WTC11 (cell line): Measurements from ENCODE around the gene UBN1. TPM values are rescaled to one million over a fixed set of nuclear protein-coding genes. Genes with fewer than 3 reads are reported as not detected.

Source experiments
- ATAC-seq: fragments of 200-7000 bp; cut with Tn5 transposase; 2 replicates; pipeline ENCODE4 v1.10.0; 2021; ENCODE audit warnings: mild to moderate bottlenecking, moderate library complexity
- CTCF ChIA-PET: fragments of 300-600 bp; sonication (Branson Sonifier 250); formaldehyde crosslinking; loops from one replicate; lab custom pipeline; 2021; ENCODE audit warnings: antibody characterized with exemption; lab: Charles Lee
- POLR2A ChIA-PET: fragments of 350-600 bp; sonication (Branson Sonifier 250); formaldehyde crosslinking; loops from one replicate; lab custom pipeline; 2021; ENCODE audit warnings: antibody characterized with exemption; lab: Charles Lee
- DNase-seq: peaks from one replicate; pipeline ENCODE4 v3.0.0; 2021; ENCODE audit warnings: low spot score
- H3K27ac Mint-ChIP-seq: 2 replicates; pipeline ENCODE4 v1.8.0; 2021; ENCODE audit warnings: mixed read lengths
- H3K27me3 Mint-ChIP-seq: 2 replicates; pipeline ENCODE4 v1.8.0; 2021; ENCODE audit warnings: low read depth, mild to moderate bottlenecking, moderate library complexity, mixed read lengths
- H3K36me3 Mint-ChIP-seq: 2 replicates; pipeline ENCODE4 v1.8.0; 2021; ENCODE audit warnings: mixed read lengths
- H3K4me1 Mint-ChIP-seq: 2 replicates; pipeline ENCODE4 v1.8.0; 2022; ENCODE audit warnings: mixed read lengths
- H3K4me3 Mint-ChIP-seq: 2 replicates; pipeline ENCODE4 v1.8.0; 2021; ENCODE audit warnings: mild to moderate bottlenecking, moderate library complexity, mixed read lengths
- H3K9me3 Mint-ChIP-seq: 2 replicates; pipeline ENCODE4 v1.8.0; 2021; ENCODE audit warnings: mixed read lengths
- CBFB ChIP-seq: sonication (generic); formaldehyde crosslinking; IDR thresholded peaks from 2 replicates; pipeline ENCODE4 v1.8.1; 2022; ENCODE audit warnings: mild to moderate bottlenecking, low read depth, missing genetic modification reagents
- ERG ChIP-seq: fragments of 250-450 bp; sonication (Bioruptor Pico); IDR thresholded peaks from 2 replicates; pipeline ENCODE4 v1.8.0; 2021; ENCODE audit warnings: mild to moderate bottlenecking
- ESRRA ChIP-seq: sonication (generic); formaldehyde crosslinking; IDR thresholded peaks from 2 replicates; pipeline ENCODE4 v1.8.1; 2022; ENCODE audit warnings: mild to moderate bottlenecking, missing genetic modification reagents, borderline replicate concordance
- FOXP1 ChIP-seq: sonication (generic); formaldehyde crosslinking; IDR thresholded peaks from 2 replicates; pipeline ENCODE4 v1.8.0; 2022; ENCODE audit warnings: missing genetic modification reagents, mild to moderate bottlenecking, moderate library complexity, borderline replicate concordance
- GRHL2 ChIP-seq: fragments of 250-450 bp; sonication (Bioruptor Pico); IDR thresholded peaks from 2 replicates; pipeline ENCODE4 v1.8.0; 2022; ENCODE audit warnings: mild to moderate bottlenecking, moderate library complexity; ENCODE audit not compliant: insufficient replicate concordance, severe bottlenecking
- GTF2I ChIP-seq: fragments of 250-450 bp; sonication (Bioruptor Pico); conservative IDR thresholded peaks from 2 replicates; pipeline ENCODE4 v1.4.0; 2021; ENCODE audit warnings: mild to moderate bottlenecking
- HMGA2 ChIP-seq: fragments of 250-450 bp; sonication (Bioruptor Pico); IDR thresholded peaks from 2 replicates; pipeline ENCODE4 v1.4.0; 2021; ENCODE audit warnings: mild to moderate bottlenecking, moderate library complexity
- JAZF1 ChIP-seq: fragments of 250-450 bp; sonication (Bioruptor Pico); IDR thresholded peaks from 2 replicates; pipeline ENCODE4 v1.9.0; 2021; ENCODE audit warnings: moderate library complexity, mild to moderate bottlenecking, inconsistent platforms
- MXD4 ChIP-seq: fragments of 250-450 bp; sonication (Bioruptor Pico); IDR thresholded peaks from 2 replicates; pipeline ENCODE4 v1.8.0; 2021; ENCODE audit warnings: mild to moderate bottlenecking, moderate library complexity, borderline replicate concordance
- NFYB ChIP-seq: sonication (generic); formaldehyde crosslinking; conservative IDR thresholded peaks from 2 replicates; pipeline ENCODE4 v1.8.0; 2022; ENCODE audit warnings: low read depth, missing genetic modification reagents
- SMAD4 ChIP-seq: sonication (generic); formaldehyde crosslinking; IDR thresholded peaks from 2 replicates; pipeline ENCODE4 v1.8.0; 2022; ENCODE audit warnings: mild to moderate bottlenecking, missing genetic modification reagents
- SOX15 ChIP-seq: fragments of 250-450 bp; sonication (Bioruptor Pico); IDR thresholded peaks from 2 replicates; pipeline ENCODE4 v1.9.0; 2021; ENCODE audit warnings: mild to moderate bottlenecking
- TEAD1 ChIP-seq: sonication (generic); formaldehyde crosslinking; IDR thresholded peaks from 2 replicates; pipeline ENCODE4 v1.8.0; 2022; ENCODE audit warnings: mild to moderate bottlenecking, missing genetic modification reagents
- ZNF219 ChIP-seq: sonication (generic); formaldehyde crosslinking; IDR thresholded peaks from 2 replicates; pipeline ENCODE4 v1.8.0; 2023; ENCODE audit warnings: missing genetic modification reagents, mild to moderate bottlenecking, borderline replicate concordance
- ZNF423 ChIP-seq: fragments of 250-450 bp; sonication (Bioruptor Pico); IDR thresholded peaks from 2 replicates; pipeline ENCODE4 v2.1.2; 2022; ENCODE audit warnings: mild to moderate bottlenecking, moderate library complexity
- ZNF425 ChIP-seq: fragments of 250-450 bp; sonication (Bioruptor Pico); conservative IDR thresholded peaks from 2 replicates; pipeline ENCODE4 v1.9.0; 2021; ENCODE audit warnings: mild to moderate bottlenecking
- ZNF671 ChIP-seq: fragments of 250-450 bp; sonication (Bioruptor Pico); IDR thresholded peaks from 2 replicates; pipeline ENCODE4 v1.8.0; 2021; ENCODE audit warnings: mild to moderate bottlenecking
- total RNA-seq: library from RNA; stranded (reverse); gene quantifications from 3 replicates; pipeline ENCODE4 v1.2.3, GENCODE V29; 2021
- TF ChIP-seq, protein P1 (sequence below): sonication (generic); formaldehyde crosslinking; IDR thresholded peaks from 2 replicates; pipeline ENCODE4 v1.8.1; 2023; ENCODE audit warnings: mild to moderate bottlenecking, missing genetic modification reagents
- TF ChIP-seq, protein P2 (sequence below): sonication (generic); formaldehyde crosslinking; IDR thresholded peaks from 2 replicates; pipeline ENCODE4 v1.8.1; 2022; ENCODE audit warnings: mild to moderate bottlenecking, moderate library complexity, missing genetic modification reagents
- TF ChIP-seq, protein P3 (sequence below): sonication (generic); formaldehyde crosslinking; IDR thresholded peaks from 2 replicates; pipeline ENCODE4 v1.8.0; 2022; ENCODE audit warnings: missing genetic modification reagents

UBN1 gene
- total RNA-seq, 1 experiment from 2014 or later: 38.5 TPM

GRCh38 chr16:4910828-4911227, 63.5 kb downstream of the UBN1 start:
- no peak for TF ChIP-seq ZNF219 (CRISPR knock-in tag)
- TF ChIP-seq, protein P1, sequence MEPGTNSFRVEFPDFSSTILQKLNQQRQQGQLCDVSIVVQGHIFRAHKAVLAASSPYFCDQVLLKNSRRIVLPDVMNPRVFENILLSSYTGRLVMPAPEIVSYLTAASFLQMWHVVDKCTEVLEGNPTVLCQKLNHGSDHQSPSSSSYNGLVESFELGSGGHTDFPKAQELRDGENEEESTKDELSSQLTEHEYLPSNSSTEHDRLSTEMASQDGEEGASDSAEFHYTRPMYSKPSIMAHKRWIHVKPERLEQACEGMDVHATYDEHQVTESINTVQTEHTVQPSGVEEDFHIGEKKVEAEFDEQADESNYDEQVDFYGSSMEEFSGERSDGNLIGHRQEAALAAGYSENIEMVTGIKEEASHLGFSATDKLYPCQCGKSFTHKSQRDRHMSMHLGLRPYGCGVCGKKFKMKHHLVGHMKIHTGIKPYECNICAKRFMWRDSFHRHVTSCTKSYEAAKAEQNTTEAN: no peak
- TF ChIP-seq HMGA2 (CRISPR knock-in tag): no peak
- TF ChIP-seq, protein P2, sequence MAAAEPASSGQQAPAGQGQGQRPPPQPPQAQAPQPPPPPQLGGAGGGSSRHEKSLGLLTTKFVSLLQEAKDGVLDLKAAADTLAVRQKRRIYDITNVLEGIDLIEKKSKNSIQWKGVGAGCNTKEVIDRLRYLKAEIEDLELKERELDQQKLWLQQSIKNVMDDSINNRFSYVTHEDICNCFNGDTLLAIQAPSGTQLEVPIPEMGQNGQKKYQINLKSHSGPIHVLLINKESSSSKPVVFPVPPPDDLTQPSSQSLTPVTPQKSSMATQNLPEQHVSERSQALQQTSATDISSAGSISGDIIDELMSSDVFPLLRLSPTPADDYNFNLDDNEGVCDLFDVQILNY (CRISPR knock-in tag): no peak
- no peak for TF ChIP-seq ESRRA (CRISPR knock-in tag)
- TF ChIP-seq ZNF425 (CRISPR knock-in tag): no peak
- TF ChIP-seq, protein P3, sequence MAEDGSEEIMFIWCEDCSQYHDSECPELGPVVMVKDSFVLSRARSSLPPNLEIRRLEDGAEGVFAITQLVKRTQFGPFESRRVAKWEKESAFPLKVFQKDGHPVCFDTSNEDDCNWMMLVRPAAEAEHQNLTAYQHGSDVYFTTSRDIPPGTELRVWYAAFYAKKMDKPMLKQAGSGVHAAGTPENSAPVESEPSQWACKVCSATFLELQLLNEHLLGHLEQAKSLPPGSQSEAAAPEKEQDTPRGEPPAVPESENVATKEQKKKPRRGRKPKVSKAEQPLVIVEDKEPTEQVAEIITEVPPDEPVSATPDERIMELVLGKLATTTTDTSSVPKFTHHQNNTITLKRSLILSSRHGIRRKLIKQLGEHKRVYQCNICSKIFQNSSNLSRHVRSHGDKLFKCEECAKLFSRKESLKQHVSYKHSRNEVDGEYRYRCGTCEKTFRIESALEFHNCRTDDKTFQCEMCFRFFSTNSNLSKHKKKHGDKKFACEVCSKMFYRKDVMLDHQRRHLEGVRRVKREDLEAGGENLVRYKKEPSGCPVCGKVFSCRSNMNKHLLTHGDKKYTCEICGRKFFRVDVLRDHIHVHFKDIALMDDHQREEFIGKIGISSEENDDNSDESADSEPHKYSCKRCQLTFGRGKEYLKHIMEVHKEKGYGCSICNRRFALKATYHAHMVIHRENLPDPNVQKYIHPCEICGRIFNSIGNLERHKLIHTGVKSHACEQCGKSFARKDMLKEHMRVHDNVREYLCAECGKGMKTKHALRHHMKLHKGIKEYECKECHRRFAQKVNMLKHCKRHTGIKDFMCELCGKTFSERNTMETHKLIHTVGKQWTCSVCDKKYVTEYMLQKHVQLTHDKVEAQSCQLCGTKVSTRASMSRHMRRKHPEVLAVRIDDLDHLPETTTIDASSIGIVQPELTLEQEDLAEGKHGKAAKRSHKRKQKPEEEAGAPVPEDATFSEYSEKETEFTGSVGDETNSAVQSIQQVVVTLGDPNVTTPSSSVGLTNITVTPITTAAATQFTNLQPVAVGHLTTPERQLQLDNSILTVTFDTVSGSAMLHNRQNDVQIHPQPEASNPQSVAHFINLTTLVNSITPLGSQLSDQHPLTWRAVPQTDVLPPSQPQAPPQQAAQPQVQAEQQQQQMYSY (CRISPR knock-in tag): no peak
- no peak for TF ChIP-seq CBFB (CRISPR knock-in tag)
- TF ChIP-seq SMAD4: no peak
- TF ChIP-seq GTF2I: no peak
- TF ChIP-seq ZNF671 (CRISPR knock-in tag): no peak
- TF ChIP-seq FOXP1 (CRISPR knock-in tag): no peak
- no peak for TF ChIP-seq ZNF423 (CRISPR knock-in tag)
- TF ChIP-seq TEAD1 (CRISPR knock-in tag): no peak
- TF ChIP-seq NFYB (CRISPR knock-in tag): no peak
- no peak for TF ChIP-seq GRHL2
- TF ChIP-seq MXD4 (CRISPR knock-in tag): no peak
- TF ChIP-seq, all 79 proteins: peak for 0
- no peaks in the 10 kb centered on the region for H3K9me3 Mint-ChIP-seq
- 0 out of 2 replicates have a peak, but pooled peaks cover 3% of the 10 kb centered on the region for H3K4me1 Mint-ChIP-seq
- H3K36me3 Mint-ChIP-seq: no peaks in the 10 kb centered on the region
- ATAC-seq (no peak), DNase-seq (no peak)
- no peak overlapping the region for H3K4me3 Mint-ChIP-seq
- H3K27me3 Mint-ChIP-seq: no peaks in the 10 kb centered on the region
- H3K27ac Mint-ChIP-seq: no peak overlapping the region
- ChIA-PET POLR2A (interaction anchor here (1.1 kb wide), 1 partner anchor 9 kb away, joined by 3 read pairs; no protein-coding TSS in a partner anchor), CTCF (no interaction called here)

GRCh38 chr16:4911970-4912386, 64.7 kb downstream of the UBN1 start:
- TF ChIP-seq ERG (no peak), JAZF1 (CRISPR knock-in tag) (no peak), SOX15 (CRISPR knock-in tag) (no peak), GTF2I (no peak)
- TF ChIP-seq, all 79 proteins: peak for 0
- no peak overlapping the region for H3K4me3 Mint-ChIP-seq
- H3K27ac Mint-ChIP-seq: no peak overlapping the region
- no peaks in the 10 kb centered on the region for H3K27me3 Mint-ChIP-seq
- H3K36me3 Mint-ChIP-seq: no peaks in the 10 kb centered on the region
- POLR2A ChIA-PET: interaction anchor here (1.1 kb wide), 1 partner anchor 8 kb away, joined by 3 read pairs; no protein-coding TSS in a partner anchor
- DNase-seq: no peak
- no peaks in the 10 kb centered on the region for H3K9me3 Mint-ChIP-seq
- 0 out of 2 replicates have a peak, but pooled peaks cover 3% of the 10 kb centered on the region for H3K4me1 Mint-ChIP-seq
- CTCF ChIA-PET: interaction anchor here (0.9 kb wide), 1 partner anchor 46 kb away, joined by 3 read pairs; the partner anchor contains the start of gene SEC14L5
- no peak for ATAC-seq
